AG04450 (cell line): ENCODE results near the gene TNS3. TPM values are rescaled to one million over a fixed set of nuclear protein-coding genes. Genes with fewer than 3 reads are reported as not detected.

Experiments
- CTCF ChIA-PET: fragments of 300-600, 350-600 bp; formaldehyde crosslinking; extraction: SDS; loops from one replicate; lab custom pipeline; 2022; ENCODE audit warnings: antibody characterized with exemption, inconsistent platforms; lab: Charles Lee
- POLR2A ChIA-PET: fragments of 350-600 bp; formaldehyde crosslinking; extraction: SDS; loops from one replicate; lab custom pipeline; 2021; ENCODE audit warnings: antibody characterized with exemption, inconsistent platforms; lab: Yijun Ruan, JAX
- DNase-seq: peaks from one replicate; pipeline ENCODE4 v3.0.0-alpha.2; 2011; ENCODE audit warnings: low read depth, low spot score
- H3K27ac ChIP-seq: one replicate; pipeline ENCODE4 v1.5.1; 2012; ENCODE audit warnings: low read depth, low read length, control low read depth
- H3K27me3 ChIP-seq: one replicate; pipeline ENCODE4 v1.6.0; 2012; ENCODE audit warnings: low read length; ENCODE audit not compliant: control insufficient read depth, insufficient read depth
- H3K4me3 ChIP-seq: 2 replicates; pipeline ENCODE4 v1.5.1; 2011; ENCODE audit warnings: mild to moderate bottlenecking, low read depth, low read length, control low read depth
- H3K9me3 ChIP-seq: 2 replicates; pipeline ENCODE4 v1.5.1; 2012; ENCODE audit warnings: low read length; ENCODE audit not compliant: control insufficient read depth, insufficient read depth
- polyA plus RNA-seq: library from polyadenylated mRNA; depleted of rRNA; stranded (reverse); fragments of >200 nt; gene quantifications from 2 replicates; pipeline ENCODE4 v1.2.3, GENCODE V29; 2011
- TF ChIP-seq, protein P1 (sequence below): IDR thresholded peaks from 2 replicates; pipeline ENCODE4 v1.5.1; 2011; ENCODE audit warnings: low read depth, low read length, control low read depth, inconsistent platforms

Gene TNS3
- polyA plus RNA-seq, 1 experiment, result 131 TPM

DNA sequence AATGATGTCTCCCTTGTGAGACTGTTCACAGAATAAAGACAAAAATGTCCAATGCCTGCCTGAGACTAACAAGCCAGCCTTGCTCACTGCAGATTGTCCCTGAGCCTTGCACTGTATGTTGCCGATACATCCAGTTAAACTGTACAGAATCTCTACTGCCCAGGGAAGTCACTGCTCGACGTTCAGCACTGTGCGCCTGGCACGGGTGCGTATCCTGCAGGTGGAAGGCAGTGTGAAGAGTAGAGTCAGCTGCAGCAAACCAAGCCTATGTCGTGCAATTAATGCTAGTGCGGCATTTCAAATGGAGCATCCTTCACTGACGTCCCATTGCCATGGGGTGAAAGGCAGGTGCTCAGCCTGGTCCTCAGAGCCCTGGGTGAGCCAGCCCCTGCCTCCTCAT lies 132.9 kb downstream of the TNS3 start:
- CTCF ChIA-PET, result interaction anchor here (1.3 kb wide), 1 partner anchor 183 kb away, joined by 4 read pairs; no protein-coding TSS in a partner anchor

DNA sequence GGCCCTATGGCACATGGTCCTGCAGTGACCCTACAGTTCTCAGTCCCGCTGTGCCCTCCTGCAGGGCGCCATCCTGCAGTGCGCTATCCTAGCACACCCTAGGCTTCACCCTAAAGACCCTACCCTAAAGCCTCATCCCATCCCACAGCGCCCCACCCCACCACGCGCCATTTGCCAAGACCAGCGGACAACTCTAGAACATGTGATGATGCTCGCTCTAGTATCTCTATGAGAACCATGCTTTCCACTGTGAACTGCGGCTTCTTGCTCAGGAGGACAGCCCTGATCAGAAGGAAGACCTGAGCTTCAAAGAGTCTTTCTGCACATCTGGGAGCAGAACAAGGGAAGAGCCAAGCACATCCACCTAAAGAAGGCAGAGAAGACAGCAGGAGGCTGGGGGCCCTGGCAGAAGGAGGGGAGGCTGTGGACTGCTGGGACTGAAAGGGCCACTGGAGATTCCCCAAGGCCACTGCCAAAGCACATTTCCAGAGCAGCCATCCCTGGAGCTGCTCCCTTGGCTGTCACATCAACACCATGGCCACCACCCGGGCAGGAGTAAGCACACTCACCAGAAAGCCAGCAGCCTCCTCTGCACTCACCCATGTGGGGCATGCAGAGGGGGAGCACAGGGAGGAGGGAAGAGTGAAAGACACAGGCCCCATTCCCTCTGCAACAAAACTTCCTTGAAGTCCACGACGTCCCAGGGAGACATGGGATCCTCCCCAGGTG lies 134.1 kb downstream of the TNS3 start:
- CTCF ChIA-PET, result interaction anchor here (1.0 kb wide), 1 partner anchor 12 kb away, joined by 4 read pairs; no protein-coding TSS in a partner anchor
- TF ChIP-seq, protein P1, sequence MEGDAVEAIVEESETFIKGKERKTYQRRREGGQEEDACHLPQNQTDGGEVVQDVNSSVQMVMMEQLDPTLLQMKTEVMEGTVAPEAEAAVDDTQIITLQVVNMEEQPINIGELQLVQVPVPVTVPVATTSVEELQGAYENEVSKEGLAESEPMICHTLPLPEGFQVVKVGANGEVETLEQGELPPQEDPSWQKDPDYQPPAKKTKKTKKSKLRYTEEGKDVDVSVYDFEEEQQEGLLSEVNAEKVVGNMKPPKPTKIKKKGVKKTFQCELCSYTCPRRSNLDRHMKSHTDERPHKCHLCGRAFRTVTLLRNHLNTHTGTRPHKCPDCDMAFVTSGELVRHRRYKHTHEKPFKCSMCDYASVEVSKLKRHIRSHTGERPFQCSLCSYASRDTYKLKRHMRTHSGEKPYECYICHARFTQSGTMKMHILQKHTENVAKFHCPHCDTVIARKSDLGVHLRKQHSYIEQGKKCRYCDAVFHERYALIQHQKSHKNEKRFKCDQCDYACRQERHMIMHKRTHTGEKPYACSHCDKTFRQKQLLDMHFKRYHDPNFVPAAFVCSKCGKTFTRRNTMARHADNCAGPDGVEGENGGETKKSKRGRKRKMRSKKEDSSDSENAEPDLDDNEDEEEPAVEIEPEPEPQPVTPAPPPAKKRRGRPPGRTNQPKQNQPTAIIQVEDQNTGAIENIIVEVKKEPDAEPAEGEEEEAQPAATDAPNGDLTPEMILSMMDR, result no peak
- Histone ChIP-seq H3K27me3 (no peaks in the 10 kb centered on the region), H3K4me3 (no peak overlapping the region), H3K9me3 (no peaks in the 10 kb centered on the region), H3K27ac (no peak overlapping the region)
- POLR2A ChIA-PET, result interaction anchor here (0.6 kb wide), 1 partner anchor 103 kb away, joined by 3 read pairs; no protein-coding TSS in a partner anchor
- DNase-seq, result no peak

More for the DNA sequence above, 132.9 kb downstream of the TNS3 start:
- Histone ChIP-seq H3K27ac (no peak overlapping the region), H3K4me3 (no peak overlapping the region), H3K9me3 (no peaks in the 10 kb centered on the region), H3K27me3 (no peaks in the 10 kb centered on the region)
- no peak for DNase-seq
- TF ChIP-seq, protein P1, result no peak
- POLR2A ChIA-PET, result interaction anchor here (1.2 kb wide), 1 partner anchor 347 kb away, joined by 3 read pairs; no protein-coding TSS in a partner anchor

DNA sequence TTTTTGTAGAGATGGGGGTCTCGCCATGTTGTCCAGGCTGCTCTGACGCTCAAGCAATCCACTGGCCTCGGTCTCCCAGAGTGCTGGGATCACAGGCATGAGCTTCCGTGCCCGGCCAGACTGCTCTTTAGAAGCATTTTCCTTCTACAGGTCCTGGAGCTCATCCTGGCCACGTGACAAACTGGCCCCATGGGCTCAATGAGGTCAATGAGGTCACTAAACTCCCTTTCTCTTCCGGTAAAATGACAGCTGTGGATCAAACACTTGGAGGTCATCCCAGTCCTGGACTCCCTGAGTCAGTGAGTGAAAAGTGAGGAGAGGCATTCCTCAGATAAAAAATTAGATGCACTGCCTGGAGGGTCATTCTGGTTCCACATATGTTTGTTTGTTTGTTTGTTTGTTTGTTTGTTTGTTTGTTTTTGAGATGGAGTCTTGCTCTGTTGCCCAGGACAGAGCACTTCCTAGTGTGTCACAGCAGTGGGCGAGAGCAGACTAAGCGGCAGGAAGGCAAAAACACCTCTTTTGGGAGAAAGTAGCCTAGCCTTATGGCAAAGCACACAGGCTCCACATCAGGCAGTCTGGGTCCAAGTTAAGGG lies 134.9 kb downstream of the TNS3 start:
- CTCF ChIA-PET, result interaction anchor here (0.9 to 1.0 kb wide), 2 partner anchors 11 kb away, joined by 3 to 4 read pairs; no protein-coding TSS in a partner anchor
- H3K27me3 ChIP-seq, result no peaks in the 10 kb centered on the region
- H3K27ac ChIP-seq, result no peak overlapping the region
- no peaks in the 10 kb centered on the region for H3K9me3 ChIP-seq
- TF ChIP-seq, protein P1, result no peak
- DNase-seq, result no peak
- POLR2A ChIA-PET, result interaction anchor here (0.7 kb wide), 1 partner anchor 472 kb away, joined by 3 read pairs; no protein-coding TSS in a partner anchor
- no peak overlapping the region for H3K4me3 ChIP-seq

DNA sequence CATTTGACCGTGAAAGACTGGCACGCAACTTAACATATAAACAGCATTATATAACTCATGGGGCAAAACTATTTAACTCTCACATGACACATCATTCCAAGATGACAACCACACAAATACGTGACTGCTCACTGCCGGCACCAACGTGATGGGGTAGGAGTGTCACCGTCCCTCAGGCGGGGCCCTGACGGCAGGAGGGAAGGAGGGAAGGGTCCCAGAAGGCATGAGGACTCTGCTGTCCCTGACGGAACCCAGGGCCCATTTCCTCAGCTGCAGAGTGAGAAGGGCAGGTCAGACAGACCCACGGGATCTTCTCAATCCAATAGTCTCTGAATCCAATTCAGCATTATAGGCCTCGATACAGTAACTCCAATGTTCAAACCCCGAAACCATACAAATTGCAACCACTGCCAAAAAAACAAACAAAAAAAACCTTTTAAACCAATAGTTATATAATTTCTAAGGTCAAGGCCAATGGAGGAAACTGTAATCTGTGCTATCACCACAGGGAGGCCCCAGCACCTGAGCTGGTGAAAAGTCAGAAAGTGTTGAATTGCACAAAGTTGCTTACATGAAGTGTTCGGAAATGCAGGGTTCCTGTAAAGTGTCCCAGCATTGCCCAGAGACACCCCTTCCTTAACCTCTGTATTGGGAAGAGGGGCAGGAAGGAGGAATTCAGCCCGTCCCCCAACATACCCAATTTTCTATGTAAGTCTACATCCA lies 137.4 kb downstream of the TNS3 start:
- no peaks in the 10 kb centered on the region for H3K9me3 ChIP-seq
- no peak overlapping the region for H3K4me3 ChIP-seq
- CTCF ChIA-PET, result interaction anchor here (0.8 to 1.2 kb wide), 3 partner anchors 9 to 375 kb away, joined by 3 to 8 read pairs (median 4); no protein-coding TSS in a partner anchor
- TF ChIP-seq, protein P1, result peak; percentile 45
- POLR2A ChIA-PET, result no interaction called here
- H3K27ac ChIP-seq, result peak overlapping the region; percentile 31
- H3K27me3 ChIP-seq, result no peaks in the 10 kb centered on the region
- DNase-seq, result no peak
